NB4 (cell line): ENCODE measurements around the gene CASKIN2.
A peak's percentile ranks its signal among the peaks of the same experiment; 100 is the strongest.

Experiments used
- DNase-seq: peaks from one replicate; pipeline ENCODE4 v3.0.0; 2010; ENCODE audit warnings: low read depth
- H3K4me3 ChIP-seq: one replicate; pipeline ENCODE4 v1.5.1; 2011; ENCODE audit warnings: mild to moderate bottlenecking, low read depth, low read length, moderate library complexity
- MYC ChIP-seq: IDR thresholded peaks from 2 replicates; pipeline ENCODE4 v1.6.1; 2011; ENCODE audit warnings: low read depth, low read length
- POLR2A ChIP-seq: IDR thresholded peaks from 2 replicates; pipeline ENCODE4 v1.6.1; 2011; ENCODE audit warnings: mild to moderate bottlenecking; ENCODE audit not compliant: insufficient read length; ENCODE audit errors: extremely low read depth
- TF ChIP-seq, protein P1 (sequence below): IDR thresholded peaks from 2 replicates; pipeline ENCODE4 v1.6.1; 2011; ENCODE audit warnings: low read depth, low read length
- TF ChIP-seq, protein P2 (sequence below): IDR thresholded peaks from one replicate; pipeline ENCODE4 v1.5.1; 2012; ENCODE audit warnings: low read depth, low read length

Gene CASKIN2

DNA sequence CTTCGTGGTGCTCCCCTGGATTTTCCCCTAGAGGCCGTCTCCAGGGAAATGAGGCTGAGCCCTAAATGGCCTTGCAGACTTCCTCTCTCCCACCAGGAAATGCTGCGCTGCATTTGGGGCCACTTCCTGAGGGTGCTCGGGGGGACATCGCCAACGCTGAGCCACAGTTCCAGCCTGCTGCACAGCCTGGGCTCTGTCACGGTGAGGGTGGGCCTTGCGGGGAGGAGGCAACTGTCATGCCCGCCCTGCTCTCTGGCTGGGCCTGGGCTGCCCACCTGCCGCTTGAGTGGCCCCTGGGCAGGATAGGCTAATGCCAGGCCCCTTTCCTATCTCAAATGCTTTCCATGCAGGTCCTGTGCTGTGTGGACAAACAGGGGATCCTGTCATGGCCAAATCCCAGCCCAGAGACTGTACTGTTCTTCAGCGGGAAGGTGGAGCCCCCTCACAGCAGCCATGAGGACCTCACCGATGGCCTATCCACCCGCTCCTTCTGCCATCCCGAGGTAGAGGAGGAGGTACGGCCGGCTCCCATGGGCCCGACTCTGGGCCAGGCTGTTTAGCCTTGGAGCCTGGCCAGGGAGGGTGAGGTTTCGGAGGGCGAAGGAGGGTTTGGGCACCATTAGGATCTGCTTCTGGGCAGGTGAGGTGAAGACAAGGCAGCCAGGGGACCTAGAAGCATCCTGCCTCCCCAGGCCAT is 24.2 kb downstream of the CASKIN2 start:
- DNase-seq, result no peak
- TF ChIP-seq, protein P1, sequence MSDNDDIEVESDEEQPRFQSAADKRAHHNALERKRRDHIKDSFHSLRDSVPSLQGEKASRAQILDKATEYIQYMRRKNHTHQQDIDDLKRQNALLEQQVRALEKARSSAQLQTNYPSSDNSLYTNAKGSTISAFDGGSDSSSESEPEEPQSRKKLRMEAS, result no peak
- TF ChIP-seq MYC, result no peak
- TF ChIP-seq POLR2A, result no peak
- TF ChIP-seq, protein P2, sequence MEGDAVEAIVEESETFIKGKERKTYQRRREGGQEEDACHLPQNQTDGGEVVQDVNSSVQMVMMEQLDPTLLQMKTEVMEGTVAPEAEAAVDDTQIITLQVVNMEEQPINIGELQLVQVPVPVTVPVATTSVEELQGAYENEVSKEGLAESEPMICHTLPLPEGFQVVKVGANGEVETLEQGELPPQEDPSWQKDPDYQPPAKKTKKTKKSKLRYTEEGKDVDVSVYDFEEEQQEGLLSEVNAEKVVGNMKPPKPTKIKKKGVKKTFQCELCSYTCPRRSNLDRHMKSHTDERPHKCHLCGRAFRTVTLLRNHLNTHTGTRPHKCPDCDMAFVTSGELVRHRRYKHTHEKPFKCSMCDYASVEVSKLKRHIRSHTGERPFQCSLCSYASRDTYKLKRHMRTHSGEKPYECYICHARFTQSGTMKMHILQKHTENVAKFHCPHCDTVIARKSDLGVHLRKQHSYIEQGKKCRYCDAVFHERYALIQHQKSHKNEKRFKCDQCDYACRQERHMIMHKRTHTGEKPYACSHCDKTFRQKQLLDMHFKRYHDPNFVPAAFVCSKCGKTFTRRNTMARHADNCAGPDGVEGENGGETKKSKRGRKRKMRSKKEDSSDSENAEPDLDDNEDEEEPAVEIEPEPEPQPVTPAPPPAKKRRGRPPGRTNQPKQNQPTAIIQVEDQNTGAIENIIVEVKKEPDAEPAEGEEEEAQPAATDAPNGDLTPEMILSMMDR, result no peak
- H3K4me3 ChIP-seq, result no peak overlapping the region

DNA sequence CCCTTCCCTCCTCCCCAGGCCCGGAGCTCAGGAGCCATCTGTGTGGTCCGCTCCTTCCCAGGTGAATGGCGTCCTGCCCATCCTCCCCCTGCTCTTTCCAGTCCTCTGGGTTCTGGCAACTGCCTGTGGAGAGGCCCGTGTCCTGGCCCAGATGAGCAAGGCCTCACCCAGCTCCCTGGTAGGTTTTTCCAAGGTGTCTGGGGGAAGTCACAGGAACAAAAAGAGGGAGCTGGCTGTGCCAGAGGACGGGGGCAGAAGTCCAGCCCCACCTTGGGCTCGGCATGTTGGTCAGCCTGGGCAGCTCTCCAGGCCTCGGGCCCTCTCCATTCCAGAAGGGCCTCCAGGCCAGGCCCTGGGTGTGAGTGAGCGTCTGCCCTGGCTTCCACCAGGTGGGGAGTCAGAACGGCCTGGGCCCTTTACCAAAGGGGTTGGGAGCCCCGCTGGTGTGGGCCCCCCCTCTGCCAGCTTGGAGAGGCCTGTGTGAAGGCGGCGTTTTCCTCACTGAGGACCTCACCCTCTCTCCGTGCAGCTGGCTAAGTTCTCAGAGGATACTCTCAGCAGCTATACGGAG is 25.1 kb downstream of the CASKIN2 start:
- TF ChIP-seq, protein P1, result no peak
- TF ChIP-seq, protein P2, result no peak
- TF ChIP-seq MYC (no peak), POLR2A (no peak)
- no peak for DNase-seq
- no peak overlapping the region for H3K4me3 ChIP-seq

DNA sequence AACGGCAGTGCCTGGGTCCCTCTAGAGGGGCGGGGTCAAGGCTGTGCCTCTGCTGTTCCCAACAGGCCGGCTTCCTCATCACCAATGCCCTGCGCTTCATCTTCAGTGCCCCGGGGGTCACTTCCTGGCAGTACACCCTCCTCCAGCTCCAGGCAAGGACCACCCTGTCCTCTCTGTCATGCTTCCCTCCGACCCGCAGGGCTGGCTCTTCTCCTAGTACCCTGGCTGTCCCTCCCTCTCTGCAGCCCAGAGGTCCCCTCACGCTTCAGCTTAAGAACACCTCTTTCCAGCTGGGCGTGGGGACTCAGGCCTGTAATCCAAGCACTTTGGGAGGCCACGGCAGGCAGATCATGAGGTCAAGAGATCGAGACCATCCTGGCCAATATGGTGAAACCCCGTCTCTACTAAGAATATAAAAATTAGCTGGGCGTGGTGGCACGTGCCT is 25.8 kb downstream of the CASKIN2 start:
- no peak for DNase-seq
- H3K4me3 ChIP-seq, result no peak overlapping the region
- TF ChIP-seq MYC, result no peak
- TF ChIP-seq POLR2A, result no peak
- TF ChIP-seq, protein P1, result no peak
- TF ChIP-seq, protein P2, result no peak

DNA sequence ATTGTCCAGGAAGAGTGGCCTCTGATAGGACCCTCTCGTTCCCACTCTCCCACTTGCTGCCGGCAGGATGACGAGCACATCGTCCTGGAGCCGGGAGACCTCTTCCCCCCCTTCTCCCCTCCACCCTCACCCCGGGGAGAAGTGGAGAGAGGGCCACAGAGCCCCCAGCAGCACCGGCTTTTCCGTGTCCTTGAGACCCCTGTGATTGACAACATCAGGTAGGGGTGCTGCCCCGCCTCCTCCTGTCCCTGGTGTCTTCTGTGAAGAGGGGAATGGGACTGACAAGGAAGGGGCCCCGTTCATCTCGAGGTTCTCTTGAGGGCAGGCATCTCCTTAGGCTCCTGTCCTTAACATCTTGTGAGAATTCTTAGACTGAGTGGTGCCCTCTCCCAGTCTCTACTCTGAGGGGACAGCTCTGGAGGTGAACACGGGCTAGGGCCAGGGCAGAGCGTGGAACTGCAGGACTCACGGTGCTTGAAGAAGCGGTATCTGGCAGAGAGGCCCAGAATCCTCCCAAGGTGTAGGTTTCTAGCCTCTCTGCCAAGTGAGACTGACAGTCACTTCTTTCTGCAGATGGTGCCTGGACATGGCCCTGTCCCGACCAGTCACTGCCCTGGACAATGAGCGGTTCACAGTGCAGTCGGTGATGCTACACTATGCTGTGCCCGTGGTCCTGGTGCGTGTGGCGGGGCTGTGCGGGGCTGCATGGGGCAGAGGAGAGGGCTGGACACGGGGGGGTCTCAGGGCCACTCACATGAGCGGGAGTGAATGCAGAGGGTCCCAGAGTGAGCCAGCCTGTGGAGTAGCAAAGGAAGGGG is 26.4 kb downstream of the CASKIN2 start:
- no peak for DNase-seq
- TF ChIP-seq, protein P2, result no peak
- no peak for TF ChIP-seq POLR2A
- TF ChIP-seq, protein P1, result no peak
- H3K4me3 ChIP-seq, result no peak overlapping the region

DNA sequence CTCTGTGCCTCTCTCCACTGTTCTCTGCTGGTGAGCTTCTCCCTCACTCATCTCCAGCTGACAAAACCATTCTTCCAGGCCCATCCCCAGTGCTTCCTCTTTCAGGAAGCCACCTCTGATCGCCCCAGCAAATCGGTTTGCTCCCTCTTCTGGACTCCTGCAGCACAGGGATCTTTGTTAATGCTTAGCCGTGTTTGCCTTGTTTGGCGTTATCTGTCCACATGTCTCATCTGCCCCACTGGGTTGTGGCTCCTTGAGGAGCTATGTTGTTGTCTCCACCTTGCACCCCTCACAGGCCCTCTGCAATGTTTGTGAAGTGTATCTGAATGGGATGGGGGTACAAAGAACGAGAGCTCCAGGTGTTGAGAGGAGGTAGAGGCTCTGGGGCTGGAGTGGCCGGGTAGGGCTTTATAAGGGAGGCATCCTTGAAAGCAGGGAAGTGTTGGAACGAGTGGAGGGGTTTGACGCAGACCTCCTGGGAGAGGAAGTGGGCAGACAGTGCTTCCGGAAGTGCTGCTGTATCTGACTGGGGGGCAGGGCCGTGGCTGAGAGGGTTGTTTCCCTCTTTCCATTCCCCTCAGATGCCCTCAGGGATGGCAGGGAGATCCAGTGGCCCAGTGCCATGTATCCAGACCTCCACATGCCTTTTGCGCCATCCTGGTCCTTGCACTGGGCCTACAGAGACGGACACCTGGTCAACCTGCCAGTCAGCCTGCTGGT is 27.8 kb downstream of the CASKIN2 start:
- TF ChIP-seq, protein P2, result no peak
- TF ChIP-seq, protein P1, result no peak; the same call in 1 of the 2 replicates
- TF ChIP-seq MYC (peak; percentile 60; the same call in 1 of the 2 replicates), POLR2A (peak; percentile 25)
- H3K4me3 ChIP-seq, result peak overlapping the region; percentile 49
- DNase-seq, result peak; percentile 92
